ENCODE measurements around the gene CDK16. TPM values are rescaled to one million over a fixed set of nuclear protein-coding genes. Genes with fewer than 3 reads are reported as not detected.
A peak's percentile ranks its signal among the peaks of the same experiment; 100 is the strongest.

The CDK16 gene
- total RNA-seq, 6 experiments from 2014 or later, result 106 to 128 (median 114) TPM

DNA sequence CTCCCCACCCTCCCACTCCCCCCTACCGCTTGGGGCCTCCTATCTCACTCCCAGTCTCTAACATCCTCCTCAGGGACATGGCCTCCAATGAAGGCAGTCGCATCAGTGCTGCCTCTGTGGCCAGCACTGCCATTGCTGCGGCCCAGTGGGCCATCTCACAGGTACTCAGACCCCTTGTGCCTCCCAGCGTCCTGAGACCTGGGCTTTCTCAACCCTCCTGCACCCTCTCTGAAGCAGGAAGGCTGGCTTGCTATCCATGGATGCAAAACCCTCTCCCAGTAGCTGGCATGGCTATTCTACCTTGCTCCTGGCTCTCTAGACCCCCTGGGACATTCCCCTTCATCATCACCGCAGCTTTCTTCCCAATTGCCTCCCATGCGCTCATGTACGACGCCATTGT lies 38.1 kb upstream of the CDK16 start:
- H3K9me3 Mint-ChIP-seq, result no peaks in the 10 kb centered on the region
- H3K27me3 Mint-ChIP-seq (ENCODE audit: insufficient read depth), result peaks cover 2% of the 10 kb centered on the region
- H3K4me3 Mint-ChIP-seq, result no peak overlapping the region
- TF ChIP-seq, protein P1, sequence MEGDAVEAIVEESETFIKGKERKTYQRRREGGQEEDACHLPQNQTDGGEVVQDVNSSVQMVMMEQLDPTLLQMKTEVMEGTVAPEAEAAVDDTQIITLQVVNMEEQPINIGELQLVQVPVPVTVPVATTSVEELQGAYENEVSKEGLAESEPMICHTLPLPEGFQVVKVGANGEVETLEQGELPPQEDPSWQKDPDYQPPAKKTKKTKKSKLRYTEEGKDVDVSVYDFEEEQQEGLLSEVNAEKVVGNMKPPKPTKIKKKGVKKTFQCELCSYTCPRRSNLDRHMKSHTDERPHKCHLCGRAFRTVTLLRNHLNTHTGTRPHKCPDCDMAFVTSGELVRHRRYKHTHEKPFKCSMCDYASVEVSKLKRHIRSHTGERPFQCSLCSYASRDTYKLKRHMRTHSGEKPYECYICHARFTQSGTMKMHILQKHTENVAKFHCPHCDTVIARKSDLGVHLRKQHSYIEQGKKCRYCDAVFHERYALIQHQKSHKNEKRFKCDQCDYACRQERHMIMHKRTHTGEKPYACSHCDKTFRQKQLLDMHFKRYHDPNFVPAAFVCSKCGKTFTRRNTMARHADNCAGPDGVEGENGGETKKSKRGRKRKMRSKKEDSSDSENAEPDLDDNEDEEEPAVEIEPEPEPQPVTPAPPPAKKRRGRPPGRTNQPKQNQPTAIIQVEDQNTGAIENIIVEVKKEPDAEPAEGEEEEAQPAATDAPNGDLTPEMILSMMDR (IDR thresholded peaks at IDR 0.05), result no peak
- peaks cover 5% of the 10 kb centered on the region; the same call in 1 of the 2 replicates for H3K36me3 Mint-ChIP-seq (ENCODE audit: low read depth)
- no peak for DNase-seq
- peak overlapping the region; percentile 38; the same call in 1 of the 2 replicates for H3K27ac Mint-ChIP-seq
- H3K4me1 Mint-ChIP-seq (ENCODE audit: low read depth), result peaks cover 13% of the 10 kb centered on the region

DNA sequence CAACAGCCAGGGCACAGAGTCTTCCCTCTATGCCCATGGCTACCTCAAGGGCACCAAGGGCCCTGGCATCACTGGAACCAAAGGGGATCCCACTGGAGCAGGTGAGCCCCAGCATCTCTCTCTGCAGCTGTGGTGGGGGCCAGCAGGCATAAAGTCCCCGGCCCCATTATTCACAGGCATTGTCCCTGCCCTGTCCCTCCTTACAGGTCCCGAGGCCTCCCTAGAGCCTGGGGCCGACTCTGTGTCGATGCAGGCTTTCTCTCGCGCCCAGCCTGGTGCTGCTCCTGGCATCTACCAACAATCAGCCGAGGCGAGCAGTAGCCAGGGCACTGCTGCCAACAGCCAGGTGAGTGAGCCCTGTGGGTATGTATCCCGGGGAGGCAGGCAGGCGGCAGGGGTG lies 37.2 kb upstream of the CDK16 start:
- Mint-ChIP-seq H3K9me3 (no peaks in the 10 kb centered on the region), H3K4me1 (ENCODE audit: low read depth) (peaks cover 13% of the 10 kb centered on the region), H3K36me3 (ENCODE audit: low read depth) (peaks cover 10% of the 10 kb centered on the region), H3K4me3 (no peak overlapping the region), H3K27me3 (ENCODE audit: insufficient read depth) (peaks cover 4% of the 10 kb centered on the region), H3K27ac (no peak overlapping the region)
- TF ChIP-seq, protein P1 (IDR thresholded peaks at IDR 0.05), result no peak
- no peak for DNase-seq

DNA sequence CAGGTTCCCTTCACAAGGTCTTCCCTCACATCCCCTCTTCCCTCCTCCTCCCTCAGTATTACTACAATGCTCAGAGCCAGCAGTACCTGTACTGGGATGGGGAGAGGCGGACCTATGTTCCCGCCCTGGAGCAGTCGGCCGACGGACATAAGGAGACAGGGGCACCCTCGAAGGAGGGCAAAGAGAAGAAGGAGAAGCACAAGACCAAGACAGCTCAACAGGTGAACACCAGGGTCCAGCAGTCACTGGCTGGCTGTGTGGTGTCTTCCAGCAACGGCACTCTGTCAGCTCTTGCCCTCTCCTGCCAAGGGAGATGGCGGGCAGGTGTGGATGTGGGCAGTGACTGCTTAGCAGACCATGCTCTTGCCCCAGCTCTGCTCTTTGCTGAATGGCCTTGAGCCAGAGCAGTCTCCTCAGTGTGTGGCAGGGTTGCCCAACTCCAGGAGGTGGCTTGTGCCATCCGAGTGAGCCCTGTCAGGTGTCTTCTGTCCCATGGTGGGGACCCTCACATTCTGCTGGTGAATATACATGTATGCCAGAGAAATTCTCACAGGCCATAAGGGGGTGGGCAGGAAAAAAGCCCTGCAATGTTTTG lies 36.3 kb upstream of the CDK16 start:
- Mint-ChIP-seq H3K27ac (no peak overlapping the region; the same call in 1 of the 2 replicates), H3K4me3 (no peak overlapping the region), H3K4me1 (ENCODE audit: low read depth) (peaks cover 13% of the 10 kb centered on the region), H3K9me3 (no peaks in the 10 kb centered on the region), H3K36me3 (ENCODE audit: low read depth) (peaks cover 10% of the 10 kb centered on the region), H3K27me3 (ENCODE audit: insufficient read depth) (peaks cover 4% of the 10 kb centered on the region)
- TF ChIP-seq, protein P1 (IDR thresholded peaks at IDR 0.05), result no peak
- DNase-seq, result no peak

DNA sequence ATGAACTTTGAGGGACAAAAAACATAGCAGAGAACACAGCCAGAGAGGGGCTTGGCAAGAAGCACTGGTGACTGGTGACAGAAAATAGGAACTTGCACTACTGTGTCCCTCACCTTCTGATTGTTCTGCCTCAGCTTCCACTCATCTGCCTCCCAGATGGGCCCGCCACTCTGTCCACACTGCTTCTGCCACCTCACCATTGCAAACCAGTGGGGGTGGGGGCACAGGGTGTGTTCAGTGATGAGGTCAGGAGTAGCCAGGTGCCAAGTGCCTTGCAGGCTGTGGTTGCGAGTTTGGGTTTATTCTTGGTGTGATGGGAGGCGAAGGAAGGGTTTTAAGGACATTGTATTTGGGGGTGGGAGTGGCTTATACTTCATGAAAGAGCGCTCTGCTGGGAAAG lies 34.0 kb upstream of the CDK16 start:
- H3K4me3 Mint-ChIP-seq, result no peak overlapping the region
- H3K4me1 Mint-ChIP-seq (ENCODE audit: low read depth), result peaks cover 3% of the 10 kb centered on the region
- peaks cover 5% of the 10 kb centered on the region for H3K27me3 Mint-ChIP-seq (ENCODE audit: insufficient read depth)
- no peaks in the 10 kb centered on the region for H3K9me3 Mint-ChIP-seq
- DNase-seq, result no peak
- peaks cover 7% of the 10 kb centered on the region for H3K36me3 Mint-ChIP-seq (ENCODE audit: low read depth)
- TF ChIP-seq, protein P1 (IDR thresholded peaks at IDR 0.05), result no peak
- H3K27ac Mint-ChIP-seq, result no peak overlapping the region

DNA sequence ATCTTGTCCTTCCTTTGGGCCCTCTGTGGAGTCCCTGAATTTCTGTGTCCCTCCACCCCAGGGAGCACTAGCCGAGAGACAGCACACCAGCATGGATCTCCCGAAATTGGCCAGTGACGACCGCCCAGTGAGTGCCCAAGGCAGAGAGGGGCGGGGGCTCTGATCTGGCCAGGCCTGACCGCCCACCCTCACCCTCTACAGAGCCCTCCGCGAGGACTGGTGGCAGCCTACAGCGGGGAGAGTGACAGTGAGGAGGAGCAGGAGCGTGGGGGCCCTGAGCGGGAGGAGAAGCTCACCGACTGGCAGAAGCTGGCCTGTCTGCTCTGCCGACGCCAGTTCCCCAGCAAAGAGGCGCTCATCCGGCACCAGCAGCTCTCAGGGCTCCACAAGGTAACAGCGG lies 33.2 kb upstream of the CDK16 start:
- Mint-ChIP-seq H3K27me3 (ENCODE audit: insufficient read depth) (peaks cover 5% of the 10 kb centered on the region), H3K36me3 (ENCODE audit: low read depth) (peaks cover 5% of the 10 kb centered on the region), H3K4me1 (ENCODE audit: low read depth) (no peaks in the 10 kb centered on the region), H3K27ac (no peak overlapping the region), H3K4me3 (no peak overlapping the region), H3K9me3 (no peaks in the 10 kb centered on the region)
- TF ChIP-seq, protein P1 (IDR thresholded peaks at IDR 0.05), result no peak
- DNase-seq, result no peak
